ENCODE data around the gene FNDC3A.
A peak's percentile ranks its signal among the peaks of the same experiment; 100 is the strongest.

The FNDC3A gene

GRCh38 chr13:49247643-49248621, 272.2 kb downstream of the FNDC3A start, which contains the start of gene CDADC1:
TSS of gene CDADC1 (plus strand) at chr13:49247925. CDS start at chr13:49248038, 113 bp downstream.
- H3K9me3 Mint-ChIP-seq, result no peaks in the 10 kb centered on the region
- H3K4me1 Mint-ChIP-seq, result peaks cover 36% of the 10 kb centered on the region
- H3K4me3 Mint-ChIP-seq, result peak within 1 kb of the TSS; percentile 97 to 99
- ATAC-seq (peak; percentile 96), DNase-seq (peak; percentile 87 to 93)
- H3K27ac Mint-ChIP-seq, result peak within 1 kb of the TSS; percentile 96 to 97
- peaks cover 8% of the 10 kb centered on the region for H3K27me3 Mint-ChIP-seq

GRCh38 chr13:49248622-49249002, 272.9 kb downstream of the FNDC3A start:
- Mint-ChIP-seq H3K4me1 (peaks cover 42% of the 10 kb centered on the region), H3K27ac (peak overlapping the region; percentile 96 to 97), H3K9me3 (no peaks in the 10 kb centered on the region), H3K4me3 (peak overlapping the region; percentile 97 to 99), H3K27me3 (peaks cover 8% of the 10 kb centered on the region)
- DNase-seq (no peak), ATAC-seq (peak; percentile 2)

GRCh38 chr13:49251326-49251725, 275.6 kb downstream of the FNDC3A start:
- Mint-ChIP-seq H3K9me3 (no peaks in the 10 kb centered on the region), H3K4me1 (peaks cover 62% of the 10 kb centered on the region), H3K4me3 (no peak overlapping the region), H3K27ac (no peak overlapping the region), H3K27me3 (no peaks in the 10 kb centered on the region)
- DNase-seq, result no peak
- no peak for ATAC-seq

- Mint-ChIP-seq H3K27me3 (no peaks in the 10 kb centered on the region), H3K4me1 (peaks cover 55% of the 10 kb centered on the region), H3K27ac (peak overlapping the region in 1 of 2 donors; percentile 72), H3K4me3 (peak overlapping the region in 1 of 2 donors; percentile 7), H3K9me3 (no peaks in the 10 kb centered on the region)
- DNase-seq (no peak), ATAC-seq (peak; percentile 49)
These were observed 277.6 kb downstream of the FNDC3A start for GRCh38 chr13:49253310-49253709.

- H3K27ac Mint-ChIP-seq, result peak overlapping the region in 1 of 2 donors; percentile 8
- H3K4me1 Mint-ChIP-seq, result peaks cover 54% of the 10 kb centered on the region
- no peak overlapping the region for H3K4me3 Mint-ChIP-seq
These were observed 278.3 kb downstream of the FNDC3A start for GRCh38 chr13:49254007-49254406.

GRCh38 chr13:49256841-49257240, 281.1 kb downstream of the FNDC3A start:
- Mint-ChIP-seq H3K4me1 (peaks cover 38% of the 10 kb centered on the region), H3K9me3 (no peaks in the 10 kb centered on the region), H3K27ac (no peak overlapping the region), H3K4me3 (no peak overlapping the region), H3K27me3 (no peaks in the 10 kb centered on the region)
- ATAC-seq, result no peak
- no peak for DNase-seq

More at GRCh38 chr13:49254007-49254406, 278.3 kb downstream of the FNDC3A start:
- Mint-ChIP-seq H3K27me3 (no peaks in the 10 kb centered on the region), H3K9me3 (no peaks in the 10 kb centered on the region)
- peak; percentile 52 for ATAC-seq
- no peak for DNase-seq

- peak overlapping the region; percentile 20 to 67 for H3K27ac Mint-ChIP-seq
- no peak for DNase-seq
- peaks cover 30% of the 10 kb centered on the region for H3K4me1 Mint-ChIP-seq
- ATAC-seq, result no peak
- no peaks in the 10 kb centered on the region for H3K9me3 Mint-ChIP-seq
- no peaks in the 10 kb centered on the region for H3K27me3 Mint-ChIP-seq
- H3K4me3 Mint-ChIP-seq, result peak overlapping the region; percentile 53 to 68
These were observed 282.5 kb downstream of the FNDC3A start for GRCh38 chr13:49258089-49258796.

Data from stimulated activated naive CD8-positive, alpha-beta T cell treated with anti-CD3 and anti-CD28 coated beads, Interleukin-15, amount 100 ng/mL, for 72 hours (primary cell).